ENCODE results near the gene IL1RL2.

DNA sequence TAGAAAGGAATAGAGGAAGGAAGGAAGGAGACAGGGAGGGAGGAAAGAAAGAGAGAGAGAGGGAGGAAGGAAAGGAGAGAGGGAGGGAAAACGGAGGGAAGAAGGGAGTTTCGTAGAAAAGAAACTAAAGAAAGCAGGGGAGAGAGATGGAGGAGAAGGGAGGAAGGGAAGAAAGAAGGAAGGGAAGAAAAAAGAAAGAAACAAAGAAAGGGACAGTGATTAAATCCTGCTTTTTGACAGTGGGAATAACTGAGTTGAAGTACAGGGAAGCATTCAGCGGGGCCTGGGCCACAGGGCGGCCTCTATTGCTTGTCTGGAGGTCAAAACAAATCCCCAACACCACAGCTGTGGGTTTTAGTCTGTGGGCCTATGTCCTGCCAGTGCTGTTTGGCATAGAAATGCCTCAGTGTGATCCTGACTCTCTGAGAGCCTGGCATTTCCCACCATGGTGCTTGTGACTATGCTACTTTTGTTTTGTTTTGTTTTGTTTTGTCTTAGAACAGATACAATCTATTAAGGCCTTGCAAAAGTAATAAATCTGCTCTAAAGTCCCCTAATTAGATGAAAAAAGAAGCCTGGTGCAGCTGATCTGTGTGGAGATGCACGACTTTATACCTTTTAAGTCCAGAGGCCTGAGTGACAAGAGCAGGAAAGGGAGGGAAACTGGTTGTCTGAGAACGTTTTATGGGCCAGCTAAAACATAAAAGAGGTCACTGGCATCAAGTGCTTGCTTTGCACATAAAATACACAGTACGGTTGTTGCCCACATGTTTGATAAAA is 40.0 kb downstream of the IL1RL2 start:
- no peak for TF ChIP-seq TAF1 (IDR thresholded peaks at IDR 0.05; ENCODE audit: borderline replicate concordance, insufficient read depth, low read length)
- no peak for TF ChIP-seq POLR2AphosphoS5 (IDR thresholded peaks at IDR 0.05; ENCODE audit: low read depth, low read length)
- TF ChIP-seq REST (IDR thresholded peaks at IDR 0.05; ENCODE audit: insufficient read depth in 1 of 2, low read depth in 2 of 2, low read length in 2 of 2), result no peak
- TF ChIP-seq SIN3A (IDR thresholded peaks at IDR 0.05; ENCODE audit: borderline replicate concordance, insufficient read depth, low read length), result no peak
- no peak for TF ChIP-seq FOXP2 (optimal IDR thresholded peaks at IDR 0.05; ENCODE audit: borderline replicate concordance, extremely low read depth, extremely low read length, insufficient read depth)

Measured in PFSK-1 (cell line).